Stromal cell of bone marrow (primary cell): Measurements from ENCODE around the gene DNAJC3.
"Not testable (repeated sequence)": the region's sequence is repeated elsewhere in the genome, so short reads cannot be mapped to it uniquely, and the experiment has no call there.

ENCODE experiments used
- DNase-seq: peaks from one replicate; pipeline ENCODE4 v3.0.0-alpha.2; 2012; ENCODE audit warnings: low read depth

The DNAJC3 gene

GRCh38 chr13:95716231-95716630 is 39.3 kb downstream of the DNAJC3 start:
- no peak for DNase-seq

- DNase-seq: no peak
Measured at GRCh38 chr13:95722241-95722640, 45.3 kb downstream of the DNAJC3 start.

GRCh38 chr13:95723438-95723837 is 46.5 kb downstream of the DNAJC3 start:
- no peak for DNase-seq

- no peak for DNase-seq
Measured at GRCh38 chr13:95724252-95724651, 47.3 kb downstream of the DNAJC3 start.

GRCh38 chr13:95726876-95727275 is 49.9 kb downstream of the DNAJC3 start:
- DNase-seq: no peak

GRCh38 chr13:95728957-95729356 is 52.0 kb downstream of the DNAJC3 start:
- DNase-seq: no peak

- no peak for DNase-seq
Measured at GRCh38 chr13:95734124-95734523, 57.2 kb downstream of the DNAJC3 start.

- DNase-seq: not testable (repeated sequence)
Measured at GRCh38 chr13:95740071-95740978, 63.4 kb downstream of the DNAJC3 start.

GRCh38 chr13:95740979-95741320 is 64.0 kb downstream of the DNAJC3 start:
- no peak for DNase-seq

- no peak for DNase-seq
Measured at GRCh38 chr13:95741584-95742563, 64.9 kb downstream of the DNAJC3 start.

GRCh38 chr13:95743192-95743591 is 66.3 kb downstream of the DNAJC3 start:
- no peak for DNase-seq

- no peak for DNase-seq
Measured at GRCh38 chr13:95745289-95745688, 68.3 kb downstream of the DNAJC3 start.

- DNase-seq: no peak
Measured at GRCh38 chr13:95745752-95746151, 68.8 kb downstream of the DNAJC3 start.

GRCh38 chr13:95749545-95749944 is 72.6 kb downstream of the DNAJC3 start:
- no peak for DNase-seq

- DNase-seq: no peak
Measured at GRCh38 chr13:95752677-95753076, 75.7 kb downstream of the DNAJC3 start.

- no peak for DNase-seq
Measured at GRCh38 chr13:95754069-95754468, 77.1 kb downstream of the DNAJC3 start.

GRCh38 chr13:95756072-95756471 is 79.1 kb downstream of the DNAJC3 start:
- DNase-seq: no peak

- DNase-seq: not testable (repeated sequence)
Measured at GRCh38 chr13:95762626-95763025, 85.7 kb downstream of the DNAJC3 start.

GRCh38 chr13:95763601-95764000 is 86.7 kb downstream of the DNAJC3 start:
- DNase-seq: no peak

GRCh38 chr13:95771905-95772304 is 95.0 kb downstream of the DNAJC3 start:
- DNase-seq: no peak

- DNase-seq: no peak
Measured at GRCh38 chr13:95779522-95779921, 102.6 kb downstream of the DNAJC3 start.

GRCh38 chr13:95781016-95781415 is 104.1 kb downstream of the DNAJC3 start:
- DNase-seq: no peak

- not testable (repeated sequence) for DNase-seq
Measured at GRCh38 chr13:95781940-95782339, 105.0 kb downstream of the DNAJC3 start.
